HG03196 (cell line): Measurements from ENCODE around the gene TOE1.
"Not testable (repeated sequence)": the region's sequence is repeated elsewhere in the genome, so short reads cannot be mapped to it uniquely, and the experiment has no call there.

Source experiments
- ATAC-seq: cut with Tn5 transposase; IDR thresholded peaks from one replicate; pipeline ENCODE4 v1.9.1; 2021; ENCODE audit not compliant: unreplicated experiment

Gene TOE1

DNA sequence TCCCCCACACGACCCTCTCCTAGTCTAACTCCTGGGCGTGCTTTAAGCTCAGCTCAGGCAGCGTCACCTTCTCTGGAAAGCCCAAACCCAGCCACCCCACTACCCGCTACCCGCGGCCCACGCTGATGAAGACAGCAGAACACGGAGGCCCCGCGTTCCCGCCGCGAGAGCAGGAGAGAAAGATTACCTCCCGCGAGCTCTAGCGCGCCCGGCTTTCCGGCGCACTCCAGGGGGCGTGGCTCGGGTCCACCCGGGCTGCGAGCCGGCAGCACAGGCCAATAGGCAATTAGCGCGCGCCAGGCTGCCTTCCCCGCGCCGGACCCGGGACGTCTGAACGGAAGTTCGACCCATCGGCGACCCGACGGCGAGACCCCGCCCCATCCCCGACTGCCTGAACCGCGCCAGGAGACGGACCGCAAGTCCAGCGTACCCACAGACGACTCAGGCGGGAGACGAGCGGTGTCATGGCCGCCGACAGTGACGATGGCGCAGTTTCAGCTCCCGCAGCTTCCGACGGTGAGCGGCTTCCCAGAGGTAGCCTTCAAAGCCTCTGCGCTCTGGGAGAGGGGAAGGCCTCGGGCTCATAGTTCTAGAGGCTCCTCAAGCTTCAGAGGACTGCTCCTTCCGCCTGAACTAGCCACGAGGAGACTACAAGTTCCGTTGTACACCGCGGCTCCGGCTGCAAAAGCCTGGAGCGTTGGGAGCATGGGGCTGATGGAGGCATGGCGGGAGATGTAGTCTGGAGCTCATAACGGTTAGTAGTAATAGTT lies at the start of gene TOE1, which contains the start of gene MUTYH:
Gene TOE1 (plus strand): TSS at position 382 of the 770 bp plus-strand sequence. CDS start 83 bp downstream, at position 465.
Gene MUTYH (minus strand): TSS at position 652 of the 770 bp plus-strand sequence. CDS start 5,935 bp downstream, outside the sequence.
- ATAC-seq, result peak; percentile 80

GRCh38 chr1:45291002-45291401 lies 49.0 kb upstream of the TOE1 start:
- not testable (repeated sequence) for ATAC-seq

DNA sequence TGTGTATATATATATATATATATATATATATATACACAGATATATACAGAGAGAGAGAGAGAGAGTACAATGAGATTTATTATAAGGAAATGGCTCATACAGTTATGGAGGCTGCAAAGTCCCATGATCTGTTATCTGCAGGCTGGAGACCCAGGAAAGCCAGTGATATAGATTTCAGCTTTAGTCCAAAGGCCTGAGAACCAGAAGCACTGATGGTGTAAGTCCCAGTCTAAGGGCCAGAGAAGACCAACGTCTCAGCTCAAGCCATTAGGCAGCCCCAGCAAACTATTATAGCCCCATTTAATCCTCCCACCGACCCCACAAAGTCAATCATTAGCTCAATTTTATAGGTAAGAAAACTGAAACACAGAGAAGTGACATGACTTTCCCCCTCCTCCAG lies 48.3 kb upstream of the TOE1 start:
- no peak for ATAC-seq

- no peak for ATAC-seq
Observed at GRCh38 chr1:45297666-45298356, 42.2 kb upstream of the TOE1 start.

DNA sequence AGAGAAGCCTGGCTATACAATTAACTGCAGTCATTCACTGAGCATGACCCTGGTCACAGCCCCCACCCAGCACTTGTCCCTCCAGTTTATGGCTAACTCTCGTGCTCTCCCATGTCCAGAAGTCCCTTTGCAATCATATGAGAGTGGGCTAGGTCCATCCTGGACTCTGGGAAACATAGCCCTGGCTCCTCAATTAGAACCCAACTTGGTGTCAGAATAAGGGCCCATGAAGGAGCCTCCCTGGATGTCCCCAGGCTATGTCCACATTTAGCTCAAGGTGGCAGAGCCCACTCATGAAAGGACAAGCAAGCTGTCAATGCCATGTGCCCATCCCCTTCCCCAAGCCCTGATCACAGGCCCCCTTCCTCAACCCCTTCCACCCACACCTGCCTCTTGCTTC lies 40.7 kb upstream of the TOE1 start:
- no peak for ATAC-seq

DNA sequence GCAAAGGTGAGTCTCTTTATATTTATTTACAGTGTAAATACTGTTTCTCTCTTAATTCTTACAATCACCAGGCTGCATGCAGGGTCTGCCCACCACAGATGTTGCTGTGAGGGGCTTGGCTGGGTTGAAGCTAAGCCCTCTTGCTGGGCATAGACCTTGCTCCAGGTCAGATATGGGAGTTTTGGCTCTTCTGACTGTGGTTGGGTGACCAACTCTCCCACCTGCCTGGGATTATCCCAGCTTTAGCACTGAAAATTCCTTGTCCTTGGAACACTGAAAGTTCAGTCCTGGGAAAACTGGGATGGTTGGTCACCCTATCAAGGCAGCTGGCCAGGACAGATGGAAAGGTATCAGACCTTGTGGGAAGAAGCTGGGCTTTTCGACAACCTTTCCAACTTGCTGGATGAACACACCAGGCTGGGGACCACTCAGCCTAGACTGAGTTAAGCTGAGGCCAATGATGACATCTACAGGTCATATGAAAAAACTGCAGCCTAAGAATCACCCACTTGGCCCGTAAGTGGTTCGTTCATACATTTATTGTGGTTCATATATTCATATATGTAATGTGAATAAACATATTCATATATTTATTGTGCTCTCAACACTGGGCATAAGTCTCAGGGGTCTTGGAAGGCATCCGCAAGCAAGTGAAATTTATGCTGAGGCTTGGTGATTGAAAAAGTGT lies 39.8 kb upstream of the TOE1 start:
- no peak for ATAC-seq

DNA sequence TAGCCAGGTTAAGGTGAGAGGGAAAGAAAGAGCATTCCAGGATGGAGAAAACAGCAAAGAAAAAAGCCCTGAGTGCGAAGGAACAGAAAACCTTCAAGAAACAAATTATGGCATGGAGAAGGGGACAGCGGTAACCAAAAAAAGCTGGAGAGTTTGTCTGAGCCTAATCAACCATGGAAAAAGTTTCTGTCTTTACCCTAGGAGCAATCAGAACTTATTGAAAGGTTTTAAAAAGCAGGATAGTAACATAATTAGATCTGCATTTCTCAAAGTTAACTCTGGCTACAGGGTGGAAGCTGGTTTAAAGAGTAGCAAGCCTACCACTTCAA lies 39.3 kb upstream of the TOE1 start:
- no peak for ATAC-seq

- ATAC-seq, result no peak
Observed at GRCh38 chr1:45302505-45303150, 37.3 kb upstream of the TOE1 start.

GRCh38 chr1:45303520-45304310 lies 36.3 kb upstream of the TOE1 start:
- peak; percentile 66 for ATAC-seq

GRCh38 chr1:45304311-45305081 lies 35.5 kb upstream of the TOE1 start:
- ATAC-seq, result peak; percentile 2

GRCh38 chr1:45305231-45305630 lies 34.7 kb upstream of the TOE1 start:
- ATAC-seq, result no peak

DNA sequence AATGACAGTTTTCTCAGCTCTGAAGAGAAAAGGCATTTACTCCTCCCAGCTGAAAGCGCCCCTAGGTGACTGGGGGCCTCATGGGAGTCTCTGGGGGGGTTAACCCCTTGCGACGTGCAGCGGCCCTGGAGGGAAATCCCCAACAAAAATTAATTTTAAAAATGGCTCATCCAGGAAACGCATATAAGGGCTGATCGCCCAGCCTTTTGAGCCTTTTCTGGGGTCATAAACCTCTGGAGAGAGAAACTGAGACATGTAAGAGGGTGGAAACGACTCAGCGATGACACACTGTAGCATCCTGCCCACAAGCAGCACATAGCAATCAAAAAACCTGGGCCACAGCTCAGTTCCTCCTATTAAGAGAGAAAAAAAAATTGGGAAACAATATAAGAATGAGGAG lies 33.7 kb upstream of the TOE1 start:
- ATAC-seq, result no peak

GRCh38 chr1:45306905-45307304 lies 33.1 kb upstream of the TOE1 start:
- ATAC-seq, result no peak

- no peak for ATAC-seq
Observed at GRCh38 chr1:45314266-45314665, 25.7 kb upstream of the TOE1 start.

DNA sequence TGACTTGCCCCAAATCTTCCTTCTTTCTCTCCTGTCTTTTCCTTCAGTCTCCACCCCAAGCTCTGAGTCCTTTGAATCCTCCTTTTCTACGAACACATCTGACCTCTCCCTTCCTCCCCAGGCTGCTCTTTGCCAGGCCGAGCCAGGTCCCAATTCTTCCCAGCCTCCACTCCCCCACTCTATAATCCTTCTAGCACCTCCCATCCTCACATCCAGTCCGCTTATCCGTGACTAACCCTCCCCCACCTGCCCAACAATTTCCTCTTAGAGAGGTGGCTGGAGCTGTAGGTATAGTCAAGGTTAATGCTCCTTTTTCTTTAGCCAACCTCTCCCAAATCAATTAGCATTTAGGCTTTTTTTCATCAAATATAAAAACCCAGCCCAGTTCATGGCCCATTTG lies 22.8 kb upstream of the TOE1 start:
- no peak for ATAC-seq

DNA sequence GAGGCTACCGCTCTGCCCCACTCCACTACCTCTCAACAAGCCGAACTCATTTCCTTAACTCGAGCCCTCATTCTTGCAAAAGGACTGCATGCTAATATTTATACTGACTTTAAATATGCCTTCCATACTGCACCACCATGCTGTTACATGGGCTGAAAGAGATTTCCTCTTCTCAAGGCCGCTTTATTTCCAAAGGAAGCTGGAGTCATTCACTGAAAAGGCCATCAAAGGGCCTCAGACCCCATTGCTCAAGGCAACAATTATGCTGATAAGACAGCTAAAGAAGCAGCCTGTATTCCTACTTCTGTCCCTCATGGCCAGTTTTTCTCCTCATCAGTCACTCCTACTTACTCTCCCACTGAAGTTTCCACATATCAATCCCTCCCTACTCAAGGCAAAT lies 20.2 kb upstream of the TOE1 start:
- ATAC-seq, result no peak

GRCh38 chr1:45321444-45321843 lies 18.5 kb upstream of the TOE1 start:
- ATAC-seq, result no peak

GRCh38 chr1:45322486-45323040 lies 17.4 kb upstream of the TOE1 start:
- no peak for ATAC-seq

DNA sequence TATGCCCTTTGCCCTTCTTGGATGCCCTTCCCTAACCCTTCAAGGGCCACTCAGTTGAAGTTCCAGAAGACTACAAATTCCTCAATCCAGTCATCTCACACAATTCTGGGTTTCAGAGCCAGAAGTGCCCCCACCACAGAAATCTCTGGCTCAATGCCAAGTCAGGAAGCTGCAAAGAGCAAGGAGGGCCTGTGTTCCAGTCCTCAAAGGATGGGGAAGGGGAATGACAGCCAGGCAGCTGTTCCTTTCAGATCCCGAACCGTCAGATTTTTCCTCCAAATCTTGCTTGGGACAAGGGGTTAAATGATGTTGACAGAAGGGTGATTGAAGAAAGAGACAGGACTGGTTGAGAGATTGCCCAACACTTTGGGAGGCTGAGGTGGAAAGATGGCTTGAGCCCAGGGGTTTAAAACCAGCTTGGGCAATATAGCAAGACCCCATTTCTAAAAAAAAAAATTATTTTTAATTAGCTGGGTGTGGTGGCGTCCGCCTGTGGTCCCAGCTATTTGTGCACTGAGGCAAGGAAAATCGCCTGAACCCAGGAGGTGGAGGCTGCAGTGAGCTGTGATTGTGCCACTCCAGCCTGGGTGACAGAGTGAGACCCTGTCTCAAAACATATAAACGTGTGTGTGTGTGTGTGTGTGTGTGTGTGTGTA lies 14.0 kb upstream of the TOE1 start:
- ATAC-seq, result no peak
